ENCODE measurements around the gene GDF3.
"Not testable (repeated sequence)": the region's sequence is repeated elsewhere in the genome, so short reads cannot be mapped to it uniquely, and the experiment has no call there.

GDF3 gene

GRCh38 chr12:7695566-7696197, at the start of gene GDF3:
GDF3 (minus strand) TSS chr12:7695775; CDS start chr12:7695728, 47 bp downstream.
- peak; percentile 19 for DNase-seq (ENCODE audit: low read depth)

GRCh38 chr12:7732993-7733392, 37.4 kb upstream of the GDF3 start:
- DNase-seq (ENCODE audit: low read depth), result no peak

GRCh38 chr12:7731486-7731885, 35.9 kb upstream of the GDF3 start:
- no peak for DNase-seq (ENCODE audit: low read depth)

GRCh38 chr12:7730984-7731383, 35.4 kb upstream of the GDF3 start:
- not testable (repeated sequence) for DNase-seq (ENCODE audit: low read depth)

GRCh38 chr12:7729746-7730145, 34.2 kb upstream of the GDF3 start:
- no peak for DNase-seq (ENCODE audit: low read depth)

- no peak for DNase-seq (ENCODE audit: low read depth)
Observed at GRCh38 chr12:7723926-7724325, 28.4 kb upstream of the GDF3 start.

- DNase-seq (ENCODE audit: low read depth), result no peak
Observed at GRCh38 chr12:7719946-7720730, 24.6 kb upstream of the GDF3 start.

GRCh38 chr12:7716381-7716780, 20.8 kb upstream of the GDF3 start:
- no peak for DNase-seq (ENCODE audit: low read depth)

- no peak for DNase-seq (ENCODE audit: low read depth)
Observed at GRCh38 chr12:7712841-7713442, 17.4 kb upstream of the GDF3 start.

- DNase-seq (ENCODE audit: low read depth), result no peak
Observed at GRCh38 chr12:7711133-7711532, 15.6 kb upstream of the GDF3 start, which contains the start of gene DPPA3. DPPA3 (plus strand) TSS chr12:7711433; CDS start chr12:7711571, 138 bp downstream.

- no peak for DNase-seq (ENCODE audit: low read depth)
Observed at GRCh38 chr12:7709969-7710675, 14.5 kb upstream of the GDF3 start.

- no peak for DNase-seq (ENCODE audit: low read depth)
Observed at GRCh38 chr12:7705846-7706245, 10.3 kb upstream of the GDF3 start.

GRCh38 chr12:7695237-7695560, 376 bp downstream of the GDF3 start:
- DNase-seq (ENCODE audit: low read depth), result no peak

GRCh38 chr12:7694556-7695236, 879 bp downstream of the GDF3 start:
- no peak for DNase-seq (ENCODE audit: low read depth)

GRCh38 chr12:7693793-7694192, 1.8 kb downstream of the GDF3 start:
- DNase-seq (ENCODE audit: low read depth), result no peak

GRCh38 chr12:7681535-7681934, 14.0 kb downstream of the GDF3 start:
- no peak for DNase-seq (ENCODE audit: low read depth)

- no peak for DNase-seq (ENCODE audit: low read depth)
Observed at GRCh38 chr12:7679251-7680045, 16.1 kb downstream of the GDF3 start.

- no peak for DNase-seq (ENCODE audit: low read depth)
Observed at GRCh38 chr12:7678744-7679143, 16.8 kb downstream of the GDF3 start.

GRCh38 chr12:7677432-7677888, 18.1 kb downstream of the GDF3 start:
- DNase-seq (ENCODE audit: low read depth), result peak; percentile 39

GRCh38 chr12:7675455-7675854, 20.1 kb downstream of the GDF3 start:
- not testable (repeated sequence) for DNase-seq (ENCODE audit: low read depth)

GRCh38 chr12:7668171-7668570, 27.4 kb downstream of the GDF3 start:
- DNase-seq (ENCODE audit: low read depth), result no peak
